ENCODE results near the gene BICD2. TPM values are rescaled to one million over a fixed set of nuclear protein-coding genes. Genes with fewer than 3 reads are reported as not detected.

BICD2 gene
- total RNA-seq, 1 donor from 2014 or later, result 22.5 TPM

DNA sequence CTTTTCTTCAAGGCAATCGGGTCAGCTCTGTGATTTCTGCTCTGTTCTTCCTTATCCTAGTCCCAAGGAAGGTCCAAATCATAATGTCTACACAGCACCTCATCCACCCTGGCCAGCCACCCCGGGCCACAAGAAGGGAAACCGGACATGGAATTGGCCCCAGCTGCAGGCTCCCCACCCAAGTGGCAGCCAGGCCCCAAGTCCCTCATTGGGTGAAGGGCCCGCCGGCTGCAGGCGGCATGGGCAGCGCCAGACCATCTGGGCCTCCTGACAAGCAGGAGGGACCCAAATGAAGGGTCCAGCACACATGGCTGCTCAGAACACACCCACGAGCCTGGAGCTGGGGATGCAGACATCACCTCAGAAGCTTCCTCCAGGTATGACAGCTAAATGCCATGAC is 33.7 kb downstream of the BICD2 start:
- H3K4me3 Mint-ChIP-seq, result no peak overlapping the region
- ChIA-PET CTCF (interaction anchor here (0.9 to 7.1 kb wide), 3 partner anchors 13 to 59 kb away, joined by 3 to 79 read pairs (median 17); partner anchors contain the start of gene BICD2), POLR2A (interaction anchor here (0.9 kb wide), 1 partner anchor 33 kb away, joined by 4 read pairs; no protein-coding TSS in a partner anchor)
- intact Hi-C loops (cut with micrococcal nuclease), result no loop called here
- H3K9me3 Mint-ChIP-seq, result no peaks in the 10 kb centered on the region
- peaks cover 24% of the 10 kb centered on the region for H3K36me3 Mint-ChIP-seq (ENCODE audit: low read depth)
- ATAC-seq (ENCODE audit: low read depth) (no peak), DNase-seq (no peak)
- H3K4me1 Mint-ChIP-seq, result peaks cover 87% of the 10 kb centered on the region
- TF ChIP-seq, protein P1, sequence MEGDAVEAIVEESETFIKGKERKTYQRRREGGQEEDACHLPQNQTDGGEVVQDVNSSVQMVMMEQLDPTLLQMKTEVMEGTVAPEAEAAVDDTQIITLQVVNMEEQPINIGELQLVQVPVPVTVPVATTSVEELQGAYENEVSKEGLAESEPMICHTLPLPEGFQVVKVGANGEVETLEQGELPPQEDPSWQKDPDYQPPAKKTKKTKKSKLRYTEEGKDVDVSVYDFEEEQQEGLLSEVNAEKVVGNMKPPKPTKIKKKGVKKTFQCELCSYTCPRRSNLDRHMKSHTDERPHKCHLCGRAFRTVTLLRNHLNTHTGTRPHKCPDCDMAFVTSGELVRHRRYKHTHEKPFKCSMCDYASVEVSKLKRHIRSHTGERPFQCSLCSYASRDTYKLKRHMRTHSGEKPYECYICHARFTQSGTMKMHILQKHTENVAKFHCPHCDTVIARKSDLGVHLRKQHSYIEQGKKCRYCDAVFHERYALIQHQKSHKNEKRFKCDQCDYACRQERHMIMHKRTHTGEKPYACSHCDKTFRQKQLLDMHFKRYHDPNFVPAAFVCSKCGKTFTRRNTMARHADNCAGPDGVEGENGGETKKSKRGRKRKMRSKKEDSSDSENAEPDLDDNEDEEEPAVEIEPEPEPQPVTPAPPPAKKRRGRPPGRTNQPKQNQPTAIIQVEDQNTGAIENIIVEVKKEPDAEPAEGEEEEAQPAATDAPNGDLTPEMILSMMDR (IDR thresholded peaks at IDR 0.05), result no peak
- H3K27ac Mint-ChIP-seq, result peak overlapping the region; percentile 59
- no peaks in the 10 kb centered on the region for H3K27me3 Mint-ChIP-seq

DNA sequence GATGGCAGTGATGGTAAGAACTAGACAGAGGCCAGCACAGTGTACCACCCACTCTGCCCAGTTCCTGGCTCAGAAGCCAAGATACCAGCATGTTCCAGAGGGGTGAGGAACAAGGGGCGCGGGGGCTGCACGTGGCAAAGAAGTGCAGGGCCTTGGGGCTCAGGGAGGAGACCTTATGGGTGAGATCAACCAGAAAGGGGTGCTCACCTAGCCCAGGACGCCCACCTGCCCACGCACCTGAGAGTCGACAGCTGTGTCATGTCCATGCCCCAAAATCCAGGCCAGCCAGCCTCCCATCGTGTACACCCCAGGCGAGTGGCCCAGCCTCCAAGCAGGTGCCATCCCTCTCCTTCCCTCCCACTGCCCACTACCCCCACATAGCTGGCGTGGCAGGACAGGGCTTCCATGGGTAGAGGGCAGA is 34.9 kb downstream of the BICD2 start:
- POLR2A ChIA-PET, result interaction anchor here (0.7 to 1.7 kb wide), 5 partner anchors 10 to 78 kb away, joined by 3 to 8 read pairs (median 4); partner anchors contain the start of genes BICD2 and IPPK
- H3K4me3 Mint-ChIP-seq, result peak overlapping the region; percentile 75

DNA sequence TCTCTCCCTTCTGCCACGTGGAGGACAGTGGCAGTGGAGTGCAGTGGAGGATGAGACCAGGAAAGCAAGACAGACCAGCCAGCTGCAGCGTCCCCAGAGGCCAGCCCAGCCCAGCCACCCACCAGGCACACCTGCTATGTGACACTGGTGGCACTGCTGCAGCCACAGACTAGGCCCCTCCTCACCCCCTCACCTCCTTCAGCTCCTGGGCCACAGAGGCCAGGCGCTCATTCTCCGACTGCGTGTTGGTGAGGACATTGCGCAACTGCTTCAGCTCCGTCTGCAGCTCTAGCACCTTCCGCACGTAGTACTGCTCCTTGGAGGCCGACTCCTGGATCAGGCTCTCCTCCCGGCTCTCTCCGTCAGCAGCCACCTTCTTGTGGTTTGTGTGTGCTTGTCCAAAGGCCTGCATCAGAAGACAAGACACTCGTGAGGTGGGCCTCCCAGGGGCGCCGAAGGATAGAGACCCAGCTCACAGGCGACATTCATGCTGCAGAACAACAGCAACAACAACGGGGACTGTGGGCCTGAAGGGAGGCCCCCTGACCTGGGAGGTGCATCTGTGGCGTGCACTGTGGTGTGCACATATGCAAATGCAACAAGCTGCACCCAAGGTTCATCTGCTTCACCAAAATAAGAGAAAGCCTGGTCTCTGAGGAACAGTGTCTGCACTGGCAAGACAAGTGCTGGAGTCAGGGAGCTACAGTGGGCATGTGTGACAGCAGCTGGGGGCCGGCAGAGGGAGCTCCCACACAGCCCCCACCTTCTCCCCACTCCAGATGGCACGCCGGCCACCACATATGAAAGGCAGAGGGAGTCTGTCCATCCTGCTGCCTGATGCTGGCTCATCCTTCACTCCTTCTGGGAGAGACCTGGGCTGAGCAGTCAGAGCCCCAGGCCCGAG is 35.5 kb downstream of the BICD2 start:
- no peaks in the 10 kb centered on the region for H3K27me3 Mint-ChIP-seq
- CTCF ChIA-PET, result interaction anchor here (0.8 to 7.1 kb wide), 11 partner anchors 9 to 69 kb away, joined by 3 to 79 read pairs (median 4); no protein-coding TSS in a partner anchor
- DNase-seq (peak; percentile 40), ATAC-seq (ENCODE audit: low read depth) (peak; percentile 92)
- peaks cover 86% of the 10 kb centered on the region for H3K4me1 Mint-ChIP-seq
- POLR2A ChIA-PET, result interaction anchor here (0.6 to 1.7 kb wide), 6 partner anchors 11 to 79 kb away, joined by 3 to 8 read pairs (median 4); partner anchors contain the start of genes BICD2 and IPPK
- H3K36me3 Mint-ChIP-seq (ENCODE audit: low read depth), result peaks cover 33% of the 10 kb centered on the region
- no peaks in the 10 kb centered on the region for H3K9me3 Mint-ChIP-seq
- peak overlapping the region; percentile 80 for H3K27ac Mint-ChIP-seq
- intact Hi-C loops (cut with micrococcal nuclease), result loop anchor here (1.0 kb wide), 2 partner anchors 36 to 61 kb away; no protein-coding TSS in a partner anchor
- H3K4me3 Mint-ChIP-seq, result peak overlapping the region; percentile 75
- TF ChIP-seq, protein P1 (IDR thresholded peaks at IDR 0.05), result no peak

More for the DNA sequence above, 34.9 kb downstream of the BICD2 start:
- TF ChIP-seq, protein P1 (IDR thresholded peaks at IDR 0.05), result no peak
- ATAC-seq (ENCODE audit: low read depth) (no peak), DNase-seq (no peak)
- intact Hi-C loops (cut with micrococcal nuclease), result loop anchor here (1.0 kb wide), 2 partner anchors 36 to 61 kb away; no protein-coding TSS in a partner anchor
- CTCF ChIA-PET, result interaction anchor here (1.0 to 7.1 kb wide), 7 partner anchors 8 to 68 kb away, joined by 3 to 79 read pairs (median 5); no protein-coding TSS in a partner anchor
- H3K9me3 Mint-ChIP-seq, result no peaks in the 10 kb centered on the region
- peaks cover 86% of the 10 kb centered on the region for H3K4me1 Mint-ChIP-seq
- peaks cover 29% of the 10 kb centered on the region for H3K36me3 Mint-ChIP-seq (ENCODE audit: low read depth)
- no peaks in the 10 kb centered on the region for H3K27me3 Mint-ChIP-seq
- peak overlapping the region; percentile 80 for H3K27ac Mint-ChIP-seq

DNA sequence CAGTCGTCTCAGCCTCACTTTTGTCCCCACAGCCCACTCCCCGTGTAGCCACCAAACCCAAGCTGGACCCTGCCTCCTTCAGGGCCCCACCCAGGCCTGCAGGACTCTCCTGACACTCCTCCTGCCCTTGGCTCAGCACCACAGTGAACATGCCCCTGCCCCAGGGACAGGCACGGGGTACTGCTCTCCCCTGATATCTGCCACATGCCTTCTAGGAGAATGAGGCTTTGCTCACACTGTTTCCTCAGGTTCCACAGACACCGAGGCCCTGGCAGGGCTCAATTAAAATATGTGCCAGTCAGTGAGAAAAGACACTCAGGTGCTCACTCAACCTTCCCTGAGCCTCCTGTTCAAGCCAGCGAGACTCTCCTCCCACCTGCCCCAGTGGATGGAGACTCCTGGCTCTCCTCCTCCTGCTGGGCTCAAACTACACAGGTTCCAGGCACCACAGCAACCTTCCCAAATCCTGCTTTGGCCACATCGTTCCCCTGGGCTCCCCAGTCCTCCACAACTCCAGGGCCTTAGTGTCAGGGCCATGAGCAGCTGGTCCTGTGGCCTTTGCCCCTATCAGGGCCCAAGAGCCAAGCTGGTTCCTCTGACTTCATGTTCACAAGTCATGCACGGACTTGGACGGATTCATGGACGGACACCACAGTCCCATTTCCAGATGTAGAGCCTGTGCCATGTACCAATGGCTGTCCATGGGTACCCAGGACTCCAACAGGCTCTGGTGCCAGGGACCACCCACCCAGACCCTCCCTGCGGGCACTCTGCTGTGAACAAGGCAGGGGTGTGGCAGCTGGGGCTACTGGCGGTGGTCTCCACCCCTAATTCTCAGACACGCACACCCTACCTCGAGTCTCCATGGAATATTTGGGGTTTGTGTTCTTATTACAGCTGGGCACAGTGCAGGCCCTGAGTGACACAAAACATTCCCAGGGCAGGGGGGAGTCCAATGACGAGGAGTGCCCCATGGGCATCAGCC is 36.6 kb downstream of the BICD2 start:
- no peaks in the 10 kb centered on the region for H3K9me3 Mint-ChIP-seq
- CTCF ChIA-PET, result interaction anchor here (1.0 to 7.1 kb wide), 5 partner anchors 10 to 70 kb away, joined by 3 to 79 read pairs (median 4); no protein-coding TSS in a partner anchor
- peak overlapping the region; percentile 80 for H3K27ac Mint-ChIP-seq
- no peaks in the 10 kb centered on the region for H3K27me3 Mint-ChIP-seq
- DNase-seq, result peak; percentile 10
- peaks cover 93% of the 10 kb centered on the region for H3K4me1 Mint-ChIP-seq
- H3K36me3 Mint-ChIP-seq (ENCODE audit: low read depth), result peaks cover 41% of the 10 kb centered on the region
- TF ChIP-seq, protein P1 (IDR thresholded peaks at IDR 0.05), result no peak
- H3K4me3 Mint-ChIP-seq, result peak overlapping the region; percentile 32
- no peak for ATAC-seq (ENCODE audit: low read depth)
- intact Hi-C loops (cut with micrococcal nuclease), result no loop called here
- POLR2A ChIA-PET, result interaction anchor here (1.7 kb wide), 1 partner anchor 58 kb away, joined by 8 read pairs; the partner anchor contains the start of gene IPPK
